Bronchial epithelial cell (primary cell): ENCODE results near the gene TRIM52. TPM values are rescaled to one million over a fixed set of nuclear protein-coding genes. Genes with fewer than 3 reads are reported as not detected.
"Not testable (repeated sequence)": the region's sequence is repeated elsewhere in the genome, so short reads cannot be mapped to it uniquely, and the experiment has no call there.

ENCODE experiments used
- DNase-seq: peaks from one replicate; pipeline ENCODE4 v3.0.0-alpha.2; 2010; ENCODE audit warnings: low read depth
- FAIRE-seq: peaks from 2 replicates; lab custom pipeline; 2011; peaks lifted over from hg19 to GRCh38; lab: Jason Lieb, UNC
- H3K27me3 ChIP-seq: 2 replicates; pipeline ENCODE4 v1.5.1; 2011; ENCODE audit warnings: low read length; ENCODE audit not compliant: control insufficient read depth, insufficient read depth
- H3K36me3 ChIP-seq: 2 replicates; pipeline ENCODE4 v1.5.1; 2011; ENCODE audit warnings: low read length; ENCODE audit not compliant: control insufficient read depth, insufficient read depth
- H3K4me3 ChIP-seq: 2 replicates; pipeline ENCODE4 v1.5.1; 2011; ENCODE audit warnings: mild to moderate bottlenecking, low read depth, low read length, control low read depth
- CTCF ChIP-seq: IDR thresholded peaks from 2 replicates; pipeline ENCODE4 v1.5.1; 2011; ENCODE audit warnings: mild to moderate bottlenecking, moderate library complexity, low read length, control low read depth, inconsistent platforms; ENCODE audit not compliant: insufficient read depth, severe bottlenecking
- total RNA-seq: library from RNA; depleted of rRNA; stranded (reverse); fragments of >200 nt; gene quantifications from 2 replicates; pipeline ENCODE4 v1.2.1, GENCODE V29; 2014

Gene TRIM52
- total RNA-seq, 1 donor from 2014 or later: 1.3 TPM

DNA sequence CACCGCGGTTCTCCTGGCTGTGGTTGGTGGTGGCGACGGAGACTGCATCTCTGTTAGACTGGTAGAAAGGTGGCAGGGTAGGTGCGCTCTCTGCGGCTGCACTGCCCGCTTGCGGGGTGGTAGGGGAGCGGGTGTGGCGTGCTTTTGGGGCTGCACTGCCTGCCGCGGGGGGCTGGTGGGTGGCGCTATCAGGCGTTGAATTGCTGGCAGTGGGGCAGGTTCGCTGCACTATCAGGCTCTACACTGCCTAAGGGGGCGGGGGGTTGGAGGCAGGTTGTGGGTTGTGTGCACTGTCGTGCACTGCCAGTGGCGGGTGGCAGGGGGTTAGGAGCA lies 21.0 kb upstream of the TRIM52 start:
- no peaks in the 10 kb centered on the region for H3K27me3 ChIP-seq
- TF ChIP-seq CTCF: no peak
- DNase-seq (no peak), FAIRE-seq (no peak)
- no peak overlapping the region for H3K4me3 ChIP-seq
- H3K36me3 ChIP-seq: no peaks in the 10 kb centered on the region

DNA sequence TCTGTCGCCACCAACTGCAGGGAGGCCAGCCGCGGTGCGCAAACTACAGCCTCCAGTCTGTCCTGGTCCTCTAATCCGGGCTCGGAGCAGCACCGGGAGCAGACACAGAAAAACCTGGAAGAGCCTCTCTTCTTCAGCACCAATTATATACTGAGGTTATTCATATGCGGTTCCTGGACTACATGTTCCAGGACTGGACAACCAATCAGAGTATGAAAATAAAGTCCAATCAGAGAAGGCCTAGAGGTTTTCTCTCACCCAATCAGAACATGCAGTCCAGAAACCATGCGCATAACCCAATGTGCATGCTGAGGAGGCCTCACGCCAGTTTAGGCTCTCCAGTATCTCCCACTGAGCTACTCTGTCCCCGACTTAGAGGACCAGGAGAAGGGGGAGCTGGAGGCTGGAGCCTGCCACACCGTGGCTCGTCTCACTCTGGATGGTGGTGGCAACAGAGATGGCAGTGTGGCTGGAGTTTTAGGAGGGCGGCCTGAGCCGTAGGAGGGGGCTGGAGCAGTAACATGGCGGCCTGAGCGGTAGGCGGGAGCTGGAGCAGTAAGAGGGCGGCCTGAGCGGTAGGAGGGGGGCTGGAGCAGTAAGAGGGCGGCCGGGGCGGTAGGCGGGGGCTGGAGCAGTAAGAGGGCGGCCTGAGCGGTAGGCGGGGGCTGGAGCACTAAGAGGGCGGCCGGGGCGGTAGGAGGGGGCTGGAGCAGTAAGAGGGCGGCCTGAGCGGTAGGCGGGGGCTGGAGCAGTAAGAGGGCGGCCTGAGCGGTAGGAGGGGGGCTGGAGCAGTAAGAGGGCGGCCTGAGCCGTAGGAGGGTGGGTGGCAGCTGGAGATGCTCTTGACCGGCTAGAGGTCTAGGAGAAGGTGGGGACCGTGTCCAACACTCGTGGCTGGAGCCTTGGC lies 20.4 kb upstream of the TRIM52 start:
- no peak overlapping the region for H3K4me3 ChIP-seq
- DNase-seq (no peak), FAIRE-seq (no peak)
- H3K27me3 ChIP-seq: no peaks in the 10 kb centered on the region
- no peaks in the 10 kb centered on the region for H3K36me3 ChIP-seq
- no peak for TF ChIP-seq CTCF

GRCh38 chr5:181280251-181280762 lies 19.4 kb upstream of the TRIM52 start:
- DNase-seq (no peak), FAIRE-seq (no peak)
- H3K4me3 ChIP-seq: no peak overlapping the region
- TF ChIP-seq CTCF: no peak
- no peaks in the 10 kb centered on the region for H3K36me3 ChIP-seq
- no peaks in the 10 kb centered on the region for H3K27me3 ChIP-seq

- not testable (repeated sequence) for DNase-seq, H3K27me3 ChIP-seq, H3K4me3 ChIP-seq, H3K36me3 ChIP-seq, FAIRE-seq
These were observed 12.4 kb upstream of the TRIM52 start for GRCh38 chr5:181273433-181273744.

GRCh38 chr5:181271081-181271480 lies 10.1 kb upstream of the TRIM52 start:
- Histone ChIP-seq H3K4me3 (no peak overlapping the region), H3K36me3 (no peaks in the 10 kb centered on the region), H3K27me3 (no peaks in the 10 kb centered on the region)
- DNase-seq: no peak
- no peak for FAIRE-seq
- no peak for TF ChIP-seq CTCF

GRCh38 chr5:181267907-181268306 lies 7.0 kb upstream of the TRIM52 start:
- not testable (repeated sequence) for H3K27me3 ChIP-seq, FAIRE-seq, H3K4me3 ChIP-seq, DNase-seq, H3K36me3 ChIP-seq

GRCh38 chr5:181267291-181267904 lies 6.5 kb upstream of the TRIM52 start:
- H3K4me3 ChIP-seq, H3K36me3 ChIP-seq, H3K27me3 ChIP-seq, FAIRE-seq: not testable (repeated sequence)
- DNase-seq: peak; percentile 13
